GM12801 (cell line): ENCODE measurements around the gene SMAD3.

Source experiments
- TF ChIP-seq, protein P1 (sequence below): IDR thresholded peaks from one replicate; pipeline ENCODE4 v1.5.1; 2011; ENCODE audit warnings: control low read depth; ENCODE audit not compliant: insufficient read length; ENCODE audit errors: extremely low read depth

Gene SMAD3

GRCh38 chr15:67142767-67143100 lies 77.3 kb downstream of the SMAD3 start:
- TF ChIP-seq, protein P1, sequence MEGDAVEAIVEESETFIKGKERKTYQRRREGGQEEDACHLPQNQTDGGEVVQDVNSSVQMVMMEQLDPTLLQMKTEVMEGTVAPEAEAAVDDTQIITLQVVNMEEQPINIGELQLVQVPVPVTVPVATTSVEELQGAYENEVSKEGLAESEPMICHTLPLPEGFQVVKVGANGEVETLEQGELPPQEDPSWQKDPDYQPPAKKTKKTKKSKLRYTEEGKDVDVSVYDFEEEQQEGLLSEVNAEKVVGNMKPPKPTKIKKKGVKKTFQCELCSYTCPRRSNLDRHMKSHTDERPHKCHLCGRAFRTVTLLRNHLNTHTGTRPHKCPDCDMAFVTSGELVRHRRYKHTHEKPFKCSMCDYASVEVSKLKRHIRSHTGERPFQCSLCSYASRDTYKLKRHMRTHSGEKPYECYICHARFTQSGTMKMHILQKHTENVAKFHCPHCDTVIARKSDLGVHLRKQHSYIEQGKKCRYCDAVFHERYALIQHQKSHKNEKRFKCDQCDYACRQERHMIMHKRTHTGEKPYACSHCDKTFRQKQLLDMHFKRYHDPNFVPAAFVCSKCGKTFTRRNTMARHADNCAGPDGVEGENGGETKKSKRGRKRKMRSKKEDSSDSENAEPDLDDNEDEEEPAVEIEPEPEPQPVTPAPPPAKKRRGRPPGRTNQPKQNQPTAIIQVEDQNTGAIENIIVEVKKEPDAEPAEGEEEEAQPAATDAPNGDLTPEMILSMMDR = no peak

GRCh38 chr15:67143646-67144045 lies 78.2 kb downstream of the SMAD3 start:
- TF ChIP-seq, protein P1 = no peak

- TF ChIP-seq, protein P1 = no peak
These were observed 79.4 kb downstream of the SMAD3 start for GRCh38 chr15:67144609-67145311.

DNA sequence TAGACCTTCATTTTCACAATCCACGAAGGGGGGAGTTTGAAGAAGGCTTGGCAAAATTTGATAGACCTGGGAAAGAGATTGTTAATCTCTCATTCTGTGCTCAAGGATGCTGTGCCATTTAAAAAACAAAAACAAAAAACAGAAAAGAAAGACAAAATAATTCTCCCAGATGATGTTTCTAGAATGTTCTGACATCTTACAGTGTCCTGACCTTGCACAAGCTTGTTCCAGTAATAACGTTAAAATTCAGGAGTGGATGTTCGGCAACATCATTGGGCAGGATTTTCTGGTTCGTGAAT lies 79.9 kb downstream of the SMAD3 start:
- TF ChIP-seq, protein P1 = no peak

DNA sequence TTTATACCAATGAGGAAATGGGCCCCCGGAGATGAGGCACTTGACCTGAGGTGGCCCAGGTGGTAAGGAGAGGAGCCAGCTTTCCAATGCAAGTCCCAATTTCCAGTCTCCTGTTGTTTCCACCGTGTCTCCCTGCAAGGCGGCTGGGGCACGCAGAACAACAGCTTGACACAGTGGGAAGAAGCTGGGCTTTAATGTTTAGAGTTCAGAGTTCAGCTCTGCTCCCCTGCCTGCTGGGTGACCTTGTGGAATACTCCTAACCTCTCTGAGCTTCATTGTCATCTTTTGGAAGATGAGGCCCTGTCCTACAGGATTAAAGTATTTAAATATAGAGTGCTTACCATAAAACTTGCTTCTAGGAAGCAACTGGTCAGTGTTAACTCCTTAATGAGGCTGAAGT lies 80.3 kb downstream of the SMAD3 start:
- TF ChIP-seq, protein P1 = no peak

- TF ChIP-seq, protein P1 = no peak
These were observed 80.8 kb downstream of the SMAD3 start for GRCh38 chr15:67146234-67146633.

GRCh38 chr15:67146875-67147381 lies 81.5 kb downstream of the SMAD3 start:
- TF ChIP-seq, protein P1 = no peak
